Effector CD4-positive, alpha-beta T cell (primary cell): ENCODE data around the gene TNFRSF12A.

Source experiments
- DNase-seq: peaks from one replicate; pipeline ENCODE4 v3.0.0-alpha.2; 2020

The TNFRSF12A gene

DNA sequence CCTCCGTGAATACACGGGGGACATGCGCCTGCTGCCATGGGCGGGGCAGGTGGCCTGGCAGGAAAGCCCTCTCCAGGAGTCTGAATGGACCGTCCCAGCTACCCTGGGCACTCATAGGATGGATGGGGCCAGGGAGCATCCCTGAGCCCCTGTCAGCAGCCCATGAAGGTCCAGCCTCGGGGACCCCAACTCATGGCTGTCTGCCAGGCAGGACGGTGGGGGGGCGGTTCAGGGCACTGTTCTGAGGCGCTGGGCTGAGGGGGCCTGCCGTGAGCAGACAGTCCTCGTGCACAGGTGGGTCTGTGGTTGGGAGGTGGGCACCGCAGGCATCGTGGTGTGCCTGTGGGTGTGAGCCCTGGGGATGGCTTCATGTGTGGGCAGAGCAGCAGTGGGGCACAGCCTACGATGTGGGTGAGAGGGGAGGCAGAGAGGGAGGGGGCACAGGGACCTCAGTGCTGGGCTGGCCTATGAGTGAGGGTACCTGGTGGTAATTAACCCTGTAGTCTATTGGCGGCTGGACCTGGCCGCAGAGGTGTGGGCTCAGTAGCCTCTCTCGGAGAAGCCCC, 33.5 kb upstream of the TNFRSF12A start:
- DNase-seq, result no peak

DNA sequence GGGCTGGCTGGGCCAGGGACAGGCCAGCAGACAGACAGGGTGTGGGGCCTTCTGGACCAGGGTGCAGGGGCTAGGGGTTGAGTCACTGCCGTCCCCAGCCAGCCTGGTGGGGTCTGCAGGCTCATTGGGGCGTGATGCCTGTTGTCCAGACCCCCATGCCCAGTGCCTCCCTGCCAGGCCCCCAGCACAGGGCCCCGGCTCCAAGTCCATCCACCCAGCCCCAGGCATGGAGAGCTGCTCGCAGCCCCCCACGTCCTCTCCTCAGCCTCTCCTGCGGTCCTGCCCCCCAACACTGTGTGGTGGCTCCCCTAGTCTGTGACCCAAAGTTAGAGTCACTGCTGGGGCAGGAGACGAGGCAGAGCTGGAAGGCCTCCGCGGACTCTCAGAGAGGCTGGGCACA, 32.9 kb upstream of the TNFRSF12A start:
- DNase-seq, result no peak

DNA sequence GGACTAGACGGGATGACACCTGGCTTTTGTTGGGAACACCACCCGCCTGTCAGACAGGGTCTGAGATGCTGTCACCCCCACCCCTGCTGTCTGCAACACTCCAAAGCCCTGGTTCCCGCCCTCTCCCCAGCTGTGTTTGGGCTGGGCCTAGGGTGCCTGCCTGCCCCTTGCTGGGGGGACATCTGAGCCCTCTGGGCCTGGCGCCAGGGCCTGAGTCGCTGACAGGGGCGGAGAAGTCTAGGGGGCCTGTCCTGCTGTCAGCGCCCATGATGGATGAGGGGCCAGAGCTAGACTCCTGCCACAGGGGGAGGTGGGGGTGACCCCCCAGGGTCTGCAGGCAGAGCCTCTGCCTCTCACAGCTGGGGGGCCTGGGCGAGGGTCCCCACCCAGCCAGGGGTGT, 32.3 kb upstream of the TNFRSF12A start:
- DNase-seq, result no peak

DNA sequence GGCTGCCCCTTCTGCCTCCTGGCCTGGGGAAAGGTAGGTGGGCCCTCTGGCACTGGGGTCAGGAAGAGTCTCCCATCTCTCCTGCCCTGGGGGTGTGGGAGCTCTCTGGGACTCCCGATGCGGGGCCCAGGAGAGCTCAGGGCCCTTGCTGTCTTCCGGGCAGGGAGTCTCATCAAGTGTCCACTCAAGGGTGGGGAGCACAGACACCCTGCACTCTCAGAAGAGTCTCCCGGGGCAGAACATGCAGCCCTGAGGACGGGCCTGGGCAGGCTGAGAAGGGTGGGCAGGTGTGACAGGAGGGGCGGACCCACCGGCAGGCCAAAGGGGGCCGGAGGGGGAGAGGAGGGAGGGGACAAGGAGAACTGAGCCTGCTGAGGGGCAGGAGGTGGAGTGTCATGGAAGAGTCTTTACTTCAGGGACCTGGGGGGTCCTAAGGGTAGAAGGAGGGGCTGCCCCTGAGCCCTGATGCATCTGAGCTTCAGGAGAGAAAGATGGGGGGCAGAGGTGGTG, 31.5 kb upstream of the TNFRSF12A start:
- no peak for DNase-seq

DNA sequence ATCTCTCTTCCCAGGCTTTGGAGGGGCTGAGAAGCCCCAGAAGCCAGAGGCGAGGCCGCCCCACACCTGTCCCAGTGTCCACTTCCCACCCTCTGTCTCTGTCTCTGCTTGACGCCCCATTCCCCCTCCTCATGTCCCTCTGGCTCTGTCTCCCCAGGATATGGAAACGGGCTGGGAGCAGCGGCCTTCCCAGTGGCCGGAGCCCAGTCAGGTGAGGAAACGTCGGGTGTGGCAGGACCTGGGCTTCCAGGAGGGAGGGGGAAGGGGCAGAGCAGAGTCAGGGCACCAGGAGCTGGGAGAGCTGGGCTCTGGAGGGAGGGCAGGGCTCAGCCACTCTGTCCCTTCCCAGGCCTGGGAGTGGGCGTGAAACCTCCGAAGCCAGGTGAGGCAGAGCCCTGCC, 29.3 kb upstream of the TNFRSF12A start:
- no peak for DNase-seq

DNA sequence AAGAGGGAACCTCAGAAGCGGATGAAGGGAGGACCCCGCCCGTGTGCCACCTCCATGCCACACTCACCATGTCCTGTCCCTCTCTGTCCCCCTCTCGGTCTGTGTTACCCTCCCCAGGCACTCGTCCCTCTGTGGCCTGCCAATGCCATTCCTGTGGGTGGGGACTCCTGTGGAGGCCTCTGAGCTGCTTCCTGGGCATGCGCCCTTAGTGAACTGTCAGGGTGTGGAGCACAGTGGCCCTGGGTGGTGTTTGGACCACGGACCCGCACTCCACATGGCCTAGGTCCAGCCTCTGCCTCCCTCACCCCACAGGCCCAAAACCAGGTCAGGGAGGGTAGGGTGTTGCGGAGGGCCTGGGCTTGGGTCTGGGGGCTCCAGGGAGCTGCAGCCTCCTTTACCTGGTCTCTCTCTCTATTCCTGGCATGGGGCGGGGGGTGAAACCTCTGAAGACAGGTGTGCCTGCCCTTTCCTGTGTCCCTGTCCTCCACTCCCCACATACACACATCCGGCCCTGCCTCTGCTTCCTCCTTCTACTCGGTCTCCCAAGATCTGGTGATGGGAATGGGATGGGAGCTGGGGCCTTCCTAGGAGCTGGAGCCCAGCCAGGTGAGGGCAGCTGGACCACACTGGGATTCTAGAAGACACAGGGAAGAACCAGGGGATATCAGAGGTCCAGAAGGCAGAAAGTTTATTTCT, 28.5 kb upstream of the TNFRSF12A start:
- DNase-seq, result no peak

DNA sequence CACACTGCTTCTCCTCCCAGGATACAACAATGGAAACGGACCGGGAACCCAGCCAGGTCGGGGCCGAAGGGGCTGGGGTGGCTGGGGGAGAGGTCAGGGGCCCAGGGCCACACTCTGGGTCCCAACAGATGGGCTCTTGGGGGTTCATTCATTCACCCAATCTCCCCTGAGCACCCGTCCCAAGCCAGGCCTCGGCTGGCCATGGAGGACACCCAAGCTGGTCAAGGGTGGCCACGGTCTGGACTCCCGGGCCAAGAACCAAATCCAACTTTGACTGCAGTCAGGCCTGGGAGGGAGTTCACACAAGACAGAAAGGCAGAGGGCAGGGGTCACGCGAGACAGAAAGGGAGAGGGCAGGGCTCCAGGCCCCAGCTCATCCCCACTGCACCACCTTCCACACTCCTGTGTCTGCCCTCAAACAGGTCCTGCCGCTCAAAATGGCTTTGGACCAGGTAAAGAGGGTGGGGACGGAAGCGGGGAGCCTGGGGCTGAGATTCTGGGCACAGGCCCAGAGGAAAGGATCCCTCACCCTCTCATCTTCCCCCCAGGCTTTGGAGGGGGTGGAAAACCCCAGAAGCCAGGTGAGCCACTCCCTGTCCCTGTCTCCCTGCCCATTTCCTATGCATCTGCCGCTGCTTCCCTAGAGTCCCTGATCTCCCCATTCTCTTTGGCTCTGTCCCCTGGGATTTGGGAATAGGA, 27.6 kb upstream of the TNFRSF12A start:
- DNase-seq, result no peak

DNA sequence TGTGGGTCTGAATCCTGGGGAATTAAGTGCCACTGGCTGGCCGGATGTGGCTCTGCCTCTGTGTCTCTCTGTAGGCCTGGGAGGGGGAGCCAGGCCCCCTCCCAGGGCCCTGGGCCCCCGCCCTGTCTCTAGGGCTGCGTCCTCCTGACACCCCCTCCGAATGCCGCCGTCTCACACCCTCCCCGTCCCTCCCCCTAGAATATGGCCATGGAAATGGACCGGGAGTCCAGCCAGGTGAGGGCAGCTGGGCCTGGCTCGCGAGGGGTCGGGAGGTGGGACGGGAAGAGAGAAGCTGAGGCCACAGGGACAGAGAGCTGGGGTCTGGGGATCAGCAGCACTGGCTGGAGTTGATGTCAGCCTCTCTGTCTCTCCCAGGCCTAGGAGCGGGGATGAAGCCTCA, 23.9 kb upstream of the TNFRSF12A start:
- DNase-seq, result no peak

DNA sequence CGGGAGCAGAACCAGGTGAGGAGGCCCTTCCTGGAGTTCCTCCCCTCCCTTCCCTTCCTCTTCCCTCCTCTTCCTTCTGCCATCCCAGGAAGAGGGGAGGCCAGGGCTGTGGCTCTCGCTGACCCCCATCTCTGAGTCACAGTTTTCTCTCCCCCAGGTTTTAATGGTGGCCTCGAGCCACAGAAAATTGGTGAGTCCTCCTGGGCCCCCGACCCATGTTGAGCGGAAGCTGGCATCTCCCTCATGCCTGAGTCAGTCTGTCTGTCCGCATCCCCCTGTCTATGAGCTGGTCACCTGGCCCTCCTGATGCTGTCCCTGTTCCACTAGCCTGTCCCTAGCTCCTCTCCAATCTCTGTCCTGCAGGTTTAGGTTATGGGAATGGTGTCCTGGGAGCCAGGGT, 20.2 kb upstream of the TNFRSF12A start:
- DNase-seq, result no peak

DNA sequence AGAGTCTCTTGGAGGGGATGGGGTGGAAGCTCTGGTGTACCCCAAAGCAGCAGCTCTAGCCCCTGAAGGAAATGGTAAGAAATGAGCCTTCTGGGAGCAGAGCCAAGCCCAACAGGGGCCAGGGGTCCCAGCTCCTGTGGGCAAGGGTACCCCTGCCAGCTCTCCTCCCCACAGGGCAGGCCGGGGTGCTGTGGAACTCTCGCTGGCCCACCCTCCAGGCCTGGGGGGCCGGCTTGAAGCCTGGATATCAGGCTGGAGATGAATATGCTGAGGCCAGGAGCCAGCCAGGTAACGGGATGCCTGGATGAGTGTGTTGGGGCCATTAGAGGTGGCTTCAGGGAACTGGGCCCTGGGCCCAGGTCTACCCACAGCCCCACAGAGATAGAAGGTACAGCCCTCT, 19.6 kb upstream of the TNFRSF12A start:
- DNase-seq, result no peak

DNA sequence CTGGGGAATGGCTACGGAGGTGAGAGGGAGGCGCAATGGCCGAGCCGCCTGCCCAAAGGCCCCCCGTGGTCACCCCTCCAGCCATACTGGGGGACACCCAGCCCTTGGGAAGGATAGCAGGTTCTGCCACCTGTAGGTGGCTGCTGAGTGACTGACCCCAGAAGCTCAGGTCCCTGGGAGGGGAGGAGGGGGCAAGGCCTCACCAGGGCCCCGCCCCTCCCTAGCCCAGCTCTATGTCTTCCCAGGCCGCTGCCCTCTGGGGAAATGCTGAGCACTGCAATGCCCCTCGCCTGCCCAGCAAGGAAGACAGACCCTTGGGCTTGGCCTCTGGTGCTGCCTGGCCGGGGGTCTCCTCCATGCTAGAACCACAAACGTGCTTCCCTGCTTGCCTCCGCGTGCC, 18.9 kb upstream of the TNFRSF12A start:
- DNase-seq, result no peak

DNA sequence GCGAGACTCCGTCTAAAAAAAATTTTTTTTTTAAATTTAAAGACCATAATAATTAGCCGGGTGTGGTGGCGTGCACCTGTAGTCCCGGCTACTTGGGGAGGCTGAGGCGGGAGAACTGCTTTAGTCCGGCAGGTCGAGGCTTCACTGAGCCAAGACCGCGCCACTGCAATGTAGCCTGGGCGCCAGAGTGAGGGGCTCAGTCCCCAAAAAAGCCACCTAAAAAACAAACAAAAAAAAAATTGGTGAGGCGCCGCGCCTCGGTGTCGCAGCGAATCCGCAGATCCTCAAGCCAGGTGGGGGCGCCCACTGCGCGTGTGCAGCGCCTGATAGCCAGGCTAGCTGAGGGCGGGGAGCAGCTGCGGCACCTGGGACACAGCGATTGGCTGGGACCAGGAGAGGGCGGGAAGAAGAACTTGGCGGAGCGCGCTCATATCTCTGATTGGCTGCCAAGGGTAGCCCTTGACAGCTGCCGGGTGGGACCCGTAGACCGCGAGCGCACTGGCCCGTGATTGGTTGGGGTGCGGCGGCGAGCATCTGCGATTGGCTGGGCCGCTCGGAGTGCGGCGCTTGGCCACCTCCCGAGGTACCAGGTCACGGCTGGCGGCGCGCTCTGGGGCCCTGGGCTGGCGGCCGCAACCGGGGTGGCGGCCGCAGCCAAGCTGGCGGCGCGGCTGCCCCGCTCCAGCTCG, 16.4 kb upstream of the TNFRSF12A start:
- DNase-seq, result peak; percentile 94

DNA sequence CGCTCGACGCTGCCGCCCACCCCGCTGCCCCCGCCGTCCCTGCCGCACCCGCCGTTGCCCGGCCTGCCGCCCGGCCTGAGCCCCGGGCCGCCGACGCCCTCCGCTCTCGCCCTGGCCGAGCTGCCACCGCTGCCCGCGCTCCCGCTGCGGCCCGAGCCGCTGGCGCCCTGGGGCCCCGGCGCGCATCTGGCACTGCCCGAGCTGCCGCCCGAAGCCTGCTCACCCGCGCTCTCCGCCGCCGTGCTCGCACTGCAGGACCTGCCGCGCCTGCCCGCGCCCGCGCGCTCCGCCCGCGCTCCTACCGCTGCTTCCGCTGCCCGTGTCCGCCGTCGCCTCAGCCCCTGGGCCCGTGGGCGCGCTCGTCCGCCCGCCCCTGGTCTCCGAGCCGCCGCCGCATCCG, 15.8 kb upstream of the TNFRSF12A start:
- DNase-seq, result no peak

DNA sequence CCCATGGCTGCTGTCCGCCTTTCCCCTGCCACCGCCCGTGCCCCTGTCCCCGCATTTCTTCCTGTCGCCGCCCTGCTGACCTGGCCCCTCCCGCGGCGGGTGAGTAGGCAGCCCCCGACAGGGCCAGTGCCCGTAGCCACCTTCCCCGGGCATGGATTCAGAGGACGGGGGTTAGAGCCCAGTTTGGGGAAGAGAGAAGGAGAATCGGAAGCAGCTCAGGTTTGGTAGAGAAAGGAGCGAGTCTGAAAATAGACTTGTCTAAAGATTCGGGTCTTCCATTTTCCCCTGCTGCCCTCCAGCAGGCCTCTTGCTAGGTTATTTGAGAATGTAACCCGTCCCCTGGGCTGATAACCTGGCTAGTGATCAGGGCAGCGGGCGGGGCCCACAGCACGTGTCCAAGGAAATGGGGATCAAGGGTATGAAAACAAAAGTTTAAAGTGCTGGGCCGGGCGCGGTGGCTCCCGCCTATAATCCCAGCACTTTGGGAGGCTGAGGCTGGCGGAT, 15.3 kb upstream of the TNFRSF12A start:
- no peak for DNase-seq

DNA sequence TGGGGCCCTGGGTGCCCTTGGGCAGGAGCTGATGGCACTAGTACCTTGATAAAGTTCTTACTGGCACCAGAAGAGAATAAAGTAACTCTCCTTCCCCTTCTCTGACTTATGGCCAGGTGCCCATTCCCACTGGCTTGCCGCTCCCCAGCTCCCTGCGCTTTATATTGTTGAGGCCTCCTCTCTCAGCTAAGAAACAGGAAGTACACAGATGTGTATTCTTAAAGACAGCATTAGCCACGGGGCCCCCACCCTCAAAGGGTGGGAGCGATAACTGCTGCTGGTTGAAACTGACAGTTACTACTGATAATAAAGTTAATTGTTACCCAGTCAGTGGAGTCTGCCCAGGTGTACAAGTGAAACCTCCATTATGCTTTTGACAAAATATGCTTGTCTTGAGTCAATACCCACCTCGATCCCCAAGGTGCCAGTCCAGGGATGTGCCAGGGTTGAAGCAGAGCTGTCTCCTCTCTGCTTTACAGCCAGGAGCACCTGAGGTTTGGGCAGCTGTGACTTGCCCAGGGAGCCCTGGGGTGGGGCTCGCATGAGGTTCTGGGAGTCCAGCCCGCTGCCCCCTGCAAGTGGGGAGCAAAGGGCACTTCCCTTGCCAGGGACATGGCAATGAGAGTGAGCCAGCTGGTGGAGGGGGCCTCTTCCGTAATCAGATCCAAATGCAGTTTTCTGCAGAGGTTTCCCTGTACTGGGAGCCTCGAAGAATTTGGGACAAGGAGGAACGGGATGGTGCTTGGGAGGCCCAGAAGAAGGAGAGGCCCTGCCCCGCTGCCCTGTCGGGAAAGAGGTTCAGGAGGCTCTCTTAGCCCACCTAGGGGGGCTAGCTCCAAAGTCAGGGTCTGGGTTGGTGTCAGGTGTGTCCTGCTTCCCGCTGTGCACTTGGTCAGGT, 12.9 kb upstream of the TNFRSF12A start:
- DNase-seq, result no peak

DNA sequence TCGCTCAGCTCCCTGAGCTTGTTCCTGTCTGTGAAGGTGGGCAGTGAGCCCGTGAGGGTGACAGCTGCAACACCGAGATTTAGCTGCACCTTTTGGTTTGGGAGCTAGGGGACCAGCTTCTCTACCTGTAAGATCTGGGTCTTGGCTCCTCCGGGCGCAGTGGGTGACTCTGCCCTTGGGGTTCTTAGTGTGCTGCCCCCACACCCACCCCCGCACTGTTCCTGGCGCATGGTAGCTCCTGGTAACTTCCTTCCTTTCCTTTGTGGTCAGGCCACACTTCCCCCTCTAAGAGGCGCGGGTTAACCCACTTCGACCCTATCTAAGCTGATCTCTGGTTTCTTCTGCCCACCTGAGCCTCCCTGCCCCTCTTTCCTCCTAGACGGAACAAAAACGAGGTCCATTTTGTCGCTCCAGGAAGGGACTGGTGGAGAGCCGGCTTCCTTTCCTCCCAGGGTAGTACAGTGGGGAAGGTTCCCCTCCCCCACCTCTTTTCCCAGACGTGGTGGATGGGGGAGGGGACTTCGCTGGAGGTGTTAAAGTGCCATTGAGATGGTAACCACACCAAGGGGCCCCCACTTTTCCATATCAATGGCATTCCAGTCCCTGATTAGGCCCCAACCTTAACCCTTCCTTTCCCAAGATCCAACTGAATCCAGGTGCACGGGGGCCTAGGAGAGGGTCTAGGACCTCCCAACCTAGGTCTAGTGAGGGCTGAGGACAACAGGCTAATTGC, 12.0 kb upstream of the TNFRSF12A start:
- DNase-seq, result no peak

DNA sequence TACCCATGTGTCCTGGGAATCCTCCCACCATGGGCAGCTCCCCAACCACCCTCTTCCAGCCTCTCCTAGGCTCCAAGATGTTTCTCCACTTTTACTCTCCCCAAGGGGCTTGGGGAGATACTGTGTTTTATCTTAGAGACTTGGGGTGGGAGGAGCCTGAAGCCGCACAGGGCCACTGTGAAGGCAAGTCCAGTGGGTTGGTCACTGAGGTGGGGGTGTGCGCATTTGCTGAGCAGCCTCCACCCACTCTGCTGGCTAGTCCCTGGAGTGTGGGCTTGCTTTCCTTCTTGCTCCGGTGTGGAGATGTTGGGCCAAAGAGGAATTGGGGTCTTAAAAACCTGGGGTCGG, 11.5 kb upstream of the TNFRSF12A start:
- no peak for DNase-seq

DNA sequence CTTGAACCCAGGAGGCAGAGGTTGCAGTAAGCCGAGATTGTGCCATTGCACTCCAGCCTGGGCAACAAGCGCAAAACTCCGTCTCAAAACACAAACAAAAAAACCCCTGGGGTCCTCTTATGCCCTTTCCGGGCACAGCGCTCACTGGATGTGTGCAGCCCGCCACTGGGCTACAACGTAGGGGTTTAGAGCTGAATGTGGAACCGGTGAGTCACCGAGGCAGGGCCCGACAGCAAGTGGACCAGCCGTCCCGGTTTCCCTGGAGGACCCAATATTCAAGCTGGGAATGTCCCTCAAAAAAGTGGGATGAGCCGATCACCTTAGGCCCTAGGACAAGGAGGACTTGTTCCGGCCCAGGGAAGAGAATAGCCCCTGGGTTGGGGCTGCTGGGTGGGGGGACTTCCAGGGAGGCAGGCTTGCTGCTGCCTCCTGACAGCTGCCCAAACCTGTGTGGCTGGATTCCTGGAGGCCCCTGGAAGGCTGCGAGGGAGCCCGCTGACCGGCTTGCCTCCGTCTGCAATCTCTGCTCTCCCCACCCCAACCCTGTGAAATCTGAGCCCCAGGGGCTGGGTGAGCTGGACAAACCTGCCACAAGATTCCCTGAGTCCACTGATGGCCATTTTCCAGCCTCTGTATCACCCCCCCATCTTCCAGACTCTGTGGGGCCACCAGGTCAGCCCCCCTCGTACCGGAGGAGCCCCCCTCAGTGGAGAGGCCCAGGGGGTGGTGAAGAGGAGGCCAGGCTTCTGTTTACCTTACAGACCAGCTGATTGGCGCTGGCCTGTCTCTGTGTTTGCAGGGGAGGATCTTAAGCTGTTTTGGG, 10.4 kb upstream of the TNFRSF12A start:
- DNase-seq, result no peak

DNA sequence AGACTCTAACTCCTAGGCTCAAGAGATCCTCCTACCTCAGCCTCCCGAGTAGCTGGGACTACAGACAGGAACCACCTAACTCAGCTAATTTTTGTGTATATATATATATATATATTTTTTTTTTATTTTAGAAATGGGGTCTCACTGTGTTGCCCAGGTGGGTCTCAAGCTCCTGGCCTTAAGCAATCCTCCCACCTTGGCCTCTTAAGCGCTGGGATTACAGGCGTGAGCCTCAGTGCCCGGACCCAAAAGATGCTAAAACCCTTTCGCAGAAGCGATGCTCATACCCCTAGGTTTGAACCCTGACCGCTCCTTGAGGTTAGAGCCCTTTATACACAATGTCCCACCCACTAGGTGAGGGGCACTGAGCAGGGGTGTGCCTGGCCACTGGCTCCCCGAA, 9.7 kb upstream of the TNFRSF12A start:
- no peak for DNase-seq

DNA sequence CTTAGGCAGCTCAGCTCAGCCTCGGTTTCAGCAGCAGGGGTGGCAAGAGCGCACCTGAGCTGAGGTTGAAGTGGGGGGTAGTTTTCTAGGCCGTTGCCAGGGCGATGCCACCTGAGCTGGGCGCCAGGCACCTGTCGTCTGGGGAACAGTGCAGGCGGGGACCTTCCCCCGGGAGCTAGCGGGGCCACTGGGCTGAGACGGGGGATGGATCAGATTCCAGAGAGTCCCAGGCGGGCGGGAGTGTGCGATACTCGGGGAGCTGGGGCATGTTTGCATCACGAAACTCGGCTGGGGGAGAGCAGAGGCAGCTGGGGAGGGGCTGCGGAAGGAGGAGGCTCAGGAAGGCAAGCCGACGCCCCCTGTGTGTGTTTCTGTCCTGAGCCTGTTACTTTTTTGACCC, 7.9 kb upstream of the TNFRSF12A start:
- DNase-seq, result no peak
